H9 (cell line): ENCODE results near the gene ANKRD27. TPM values are rescaled to one million over a fixed set of nuclear protein-coding genes. Genes with fewer than 3 reads are reported as not detected.

Experiments
- DNase-seq: peaks from one replicate; pipeline ENCODE4 v3.0.0-alpha.2; 2017
- H2AFZ ChIP-seq: one replicate; pipeline ENCODE4 v1.6.1; 2013; ENCODE audit warnings: mild to moderate bottlenecking, low read length, control low read depth, moderate library complexity
- H2AK5ac ChIP-seq: 2 replicates; pipeline ENCODE4 v1.6.1; 2013; ENCODE audit warnings: low read length, control low read depth, mixed read lengths; ENCODE audit not compliant: insufficient read length
- H2BK120ac ChIP-seq: one replicate; pipeline ENCODE4 v1.6.1; 2013; ENCODE audit warnings: low read depth, mild to moderate bottlenecking, low read length, control low read depth, inconsistent platforms; ENCODE audit not compliant: poor library complexity, severe bottlenecking
- H2BK12ac ChIP-seq: 2 replicates; pipeline ENCODE4 v1.6.1; 2013; ENCODE audit warnings: low read length, control low read depth, mixed read lengths, low read depth; ENCODE audit not compliant: insufficient read length
- H2BK15ac ChIP-seq: 2 replicates; pipeline ENCODE4 v1.6.1; 2013; ENCODE audit warnings: low read depth, low read length, control low read depth
- H2BK20ac ChIP-seq: one replicate; pipeline ENCODE4 v1.6.1; 2013; ENCODE audit warnings: low read depth, mild to moderate bottlenecking, low read length, control low read depth, inconsistent platforms; ENCODE audit not compliant: poor library complexity, severe bottlenecking
- H2BK5ac ChIP-seq: 2 replicates; pipeline ENCODE4 v1.6.1; 2013; ENCODE audit warnings: low read length, control low read depth, mixed read lengths; ENCODE audit not compliant: insufficient read length
- H3K14ac ChIP-seq: 2 replicates; pipeline ENCODE4 v1.6.1; 2013; ENCODE audit warnings: low read length, control low read depth; ENCODE audit not compliant: insufficient read depth
- H3K18ac ChIP-seq: 2 replicates; pipeline ENCODE4 v1.6.1; 2013; ENCODE audit warnings: low read depth, mild to moderate bottlenecking, mixed read lengths, low read length, control low read depth; ENCODE audit not compliant: insufficient read length
- H3K23ac ChIP-seq: 2 replicates; pipeline ENCODE4 v1.6.1; 2013; ENCODE audit warnings: low read length, control low read depth, mixed read lengths, low read depth; ENCODE audit not compliant: insufficient read length
- H3K23me2 ChIP-seq: 2 replicates; pipeline ENCODE4 v1.6.1; 2013; ENCODE audit warnings: low read depth, mild to moderate bottlenecking, mixed read lengths, low read length, control low read depth; ENCODE audit not compliant: insufficient read length, poor library complexity, severe bottlenecking
- H3K27ac ChIP-seq: 2 replicates; pipeline ENCODE4 v1.5.1; 2013; ENCODE audit warnings: low read length, control low read depth, mixed read lengths, low read depth; ENCODE audit not compliant: insufficient read length
- H3K27me3 ChIP-seq: 2 replicates; pipeline ENCODE4 v1.6.1; 2013; ENCODE audit warnings: low read length, control low read depth, inconsistent platforms; ENCODE audit not compliant: insufficient read depth
- H3K4ac ChIP-seq: 2 replicates; pipeline ENCODE4 v1.6.1; 2013; ENCODE audit warnings: low read depth, mild to moderate bottlenecking, control low read depth, inconsistent platforms, low read length, moderate library complexity
- H3K4me1 ChIP-seq: 2 replicates; pipeline ENCODE4 v1.6.1; 2013; ENCODE audit warnings: low read length, control low read depth, inconsistent platforms; ENCODE audit not compliant: insufficient read depth
- H3K4me2 ChIP-seq: 2 replicates; pipeline ENCODE4 v1.6.1; 2013; ENCODE audit warnings: low read length, control low read depth, mixed read lengths; ENCODE audit not compliant: insufficient read length, insufficient read depth
- H3K56ac ChIP-seq: 2 replicates; pipeline ENCODE4 v1.6.1; 2013; ENCODE audit warnings: low read depth, mild to moderate bottlenecking, mixed read lengths, low read length, control low read depth; ENCODE audit not compliant: insufficient read length
- H3K79me1 ChIP-seq: 2 replicates; pipeline ENCODE4 v1.6.1; 2013; ENCODE audit warnings: low read depth, mild to moderate bottlenecking, moderate library complexity, low read length, control low read depth, inconsistent platforms; ENCODE audit not compliant: insufficient read depth, poor library complexity, severe bottlenecking
- H3K79me2 ChIP-seq: 2 replicates; pipeline ENCODE4 v1.6.1; 2013; ENCODE audit warnings: low read length, control low read depth, inconsistent platforms; ENCODE audit not compliant: insufficient read depth
- H3K9ac ChIP-seq: 2 replicates; pipeline ENCODE4 v1.6.1; 2013; ENCODE audit warnings: low read length, control low read depth, mixed read lengths; ENCODE audit not compliant: insufficient read length; ENCODE audit errors: extremely low read depth
- H3K9me3 ChIP-seq: one replicate; pipeline ENCODE4 v1.6.1; 2013; ENCODE audit warnings: low read depth, low read length, inconsistent platforms; ENCODE audit not compliant: control insufficient read depth
- H3T11ph ChIP-seq: one replicate; pipeline ENCODE4 v1.6.1; 2013; ENCODE audit warnings: mild to moderate bottlenecking, low read length, control low read depth, inconsistent platforms
- H4K20me1 ChIP-seq: one replicate; pipeline ENCODE4 v1.6.1; 2013; ENCODE audit not compliant: control insufficient read depth, insufficient read length, insufficient read depth
- H4K5ac ChIP-seq: 2 replicates; pipeline ENCODE4 v1.6.1; 2013; ENCODE audit warnings: low read depth, mild to moderate bottlenecking, mixed read lengths, low read length, control low read depth; ENCODE audit not compliant: insufficient read length
- H4K8ac ChIP-seq: replicated peaks from 2 replicates; pipeline ENCODE4 v1.6.1; 2013; ENCODE audit warnings: low read length, control low read depth, mixed read lengths, low read depth; ENCODE audit not compliant: insufficient read length
- H4K91ac ChIP-seq: 2 replicates; pipeline ENCODE4 v1.6.1; 2013; ENCODE audit warnings: low read depth, mild to moderate bottlenecking, moderate library complexity, mixed read lengths, low read length, control low read depth; ENCODE audit not compliant: insufficient read length
- H3K27ac Mint-ChIP-seq, 3 experiments: 2 replicates in 2 of 3; 3 replicates in 1 of 3; pipeline ENCODE4 v1.8.0; 2020 to 2021; ENCODE audit warnings: mixed read lengths in 3 of 3, mild to moderate bottlenecking in 1 of 3, moderate library complexity in 1 of 3
- H3K27me3 Mint-ChIP-seq: 2 replicates; pipeline ENCODE4 v1.8.0; 2021; ENCODE audit warnings: low read depth, mild to moderate bottlenecking, moderate library complexity, mixed read lengths
- H3K36me3 Mint-ChIP-seq, 3 experiments: 2 replicates in 2 of 3; 3 replicates in 1 of 3; pipeline ENCODE4 v1.8.0; 2020 to 2021; ENCODE audit warnings: low read depth in 3 of 3, mixed read lengths in 3 of 3; ENCODE audit not compliant: insufficient read depth in 1 of 3
- H3K4me1 Mint-ChIP-seq, 2 experiments: 2 replicates each; pipeline ENCODE4 v1.8.0; 2020; ENCODE audit warnings: mixed read lengths in 2 of 2
- H3K4me3 Mint-ChIP-seq, 2 experiments: 2 replicates in 1 of 2; 3 replicates in 1 of 2; pipeline ENCODE4 v1.8.0; 2020 to 2021; ENCODE audit warnings: mild to moderate bottlenecking in 2 of 2, mixed read lengths in 2 of 2, moderate library complexity in 1 of 2
- H3K9me3 Mint-ChIP-seq, 2 experiments: 2 replicates in 1 of 2; 3 replicates in 1 of 2; pipeline ENCODE4 v1.8.0; 2020; ENCODE audit warnings: mild to moderate bottlenecking in 2 of 2, mixed read lengths in 2 of 2, moderate library complexity in 1 of 2
- CTCF ChIP-seq: fragments of 200-600 bp; sonication (generic); conservative IDR thresholded peaks from 3 replicates; pipeline ENCODE4 v1.8.0; 2021; ENCODE audit warnings: antibody characterized with exemption, mild to moderate bottlenecking
- WGBS: extraction: QIAGEN DNeasy Blood & Tissue Kit; methylation state at CpG from one replicate; pipeline ENCODE4 v1.1.7; 2013; ENCODE audit warnings: missing lambda C conversion rate, low lambda C conversion rate, mixed read lengths; ENCODE audit not compliant: insufficient read length; ENCODE audit errors: extremely low coverage; 5-methylcytosine and 5-hydroxymethylcytosine counted together
- total RNA-seq: library from RNA; stranded (reverse); gene quantifications from 2 replicates; pipeline ENCODE4 v1.2.1, GENCODE V29; 2021

Gene ANKRD27
- total RNA-seq, 1 experiment from 2014 or later = 40.7 TPM

DNA sequence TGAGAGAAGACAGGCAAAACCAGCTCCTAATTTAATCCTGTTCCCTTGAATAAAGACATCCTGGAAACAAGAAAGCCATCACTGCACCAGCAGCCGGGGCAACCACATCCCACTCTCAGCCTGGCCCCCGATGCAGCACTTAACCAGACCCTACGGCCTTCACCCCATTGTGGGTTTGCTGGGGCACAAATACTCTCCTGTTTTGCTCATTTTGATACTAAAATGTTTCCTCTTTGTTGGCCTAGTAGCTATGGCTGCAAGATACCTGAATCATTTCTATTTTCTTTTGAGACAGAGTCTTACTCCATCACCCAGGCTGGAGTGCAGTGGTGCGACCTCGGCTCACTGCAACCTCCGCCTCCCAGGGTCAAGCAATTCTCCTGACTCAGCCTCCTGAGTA, 28.4 kb downstream of the ANKRD27 start:
- no peak overlapping the region for H3K23ac ChIP-seq
- no peak overlapping the region for H3K56ac ChIP-seq
- no peak overlapping the region for H3K9ac ChIP-seq
- no CpG with 5 or more reads among the region's 6 CpGs for WGBS
- Mint-ChIP-seq H3K4me1 (peaks cover 1 to 2% of the 10 kb centered on the region in 2 experiments), H3K27ac (peak overlapping the region; percentile 16 to 70 (median 28); a peak in 3 of 7 replicates), H3K4me3 (no peak overlapping the region), H3K9me3 (no peaks in the 10 kb centered on the region), H3K27me3 (no peaks in the 10 kb centered on the region), H3K36me3 (peaks cover 42 to 65% (median 59%) of the 10 kb centered on the region in 3 experiments; a peak in 6 of 7 replicates)
- H4K5ac ChIP-seq = no peak overlapping the region
- H3K79me1 ChIP-seq = no peaks in the 10 kb centered on the region
- H2BK20ac ChIP-seq = no peak overlapping the region
- H4K8ac ChIP-seq = no peak overlapping the region
- TF ChIP-seq CTCF = no peak
- H3K23me2 ChIP-seq = no peaks in the 10 kb centered on the region
- no peak for DNase-seq
- H3K4ac ChIP-seq = no peak overlapping the region
- H3T11ph ChIP-seq = no peak overlapping the region
- no peak overlapping the region for H3K14ac ChIP-seq
- H2BK15ac ChIP-seq = no peak overlapping the region
- no peak overlapping the region for H3K18ac ChIP-seq
- no peaks in the 10 kb centered on the region for H3K27me3 ChIP-seq
- H2BK5ac ChIP-seq = no peak overlapping the region
- no peak overlapping the region for H2AK5ac ChIP-seq
- H3K27ac ChIP-seq = no peak overlapping the region
- no peak overlapping the region for H4K91ac ChIP-seq
- no peak overlapping the region for H2AFZ ChIP-seq
- no peaks in the 10 kb centered on the region; the same call in 1 of the 2 replicates for H3K4me1 ChIP-seq
- H3K79me2 ChIP-seq = no peaks in the 10 kb centered on the region
- no peak overlapping the region for H3K4me2 ChIP-seq
- no peaks in the 10 kb centered on the region for H4K20me1 ChIP-seq
- H2BK12ac ChIP-seq = no peak overlapping the region
- no peaks in the 10 kb centered on the region for H3K9me3 ChIP-seq
- H2BK120ac ChIP-seq = no peak overlapping the region
